ENCODE measurements around the gene DYRK1A.

DYRK1A gene

GRCh38 chr21:37531431-37531932 lies 164.9 kb downstream of the DYRK1A start:
- DNase-seq (ENCODE audit: low read depth) = no peak
- no peak for TF ChIP-seq CTCF (IDR thresholded peaks at IDR 0.05; ENCODE audit: insufficient read depth, low read depth, low read length, missing control alignments)
- H3K4me3 ChIP-seq (ENCODE audit: low read depth, low read length) = no peak overlapping the region

- peak; percentile 68 for DNase-seq (ENCODE audit: low read depth)
- TF ChIP-seq CTCF (IDR thresholded peaks at IDR 0.05; ENCODE audit: insufficient read depth, low read depth, low read length, missing control alignments) = peak; percentile 34
- H3K4me3 ChIP-seq (ENCODE audit: low read depth, low read length) = no peak overlapping the region
Observed at GRCh38 chr21:37532868-37533780, 166.6 kb downstream of the DYRK1A start.

GRCh38 chr21:37534431-37534830 lies 167.9 kb downstream of the DYRK1A start:
- no peak for TF ChIP-seq CTCF (IDR thresholded peaks at IDR 0.05; ENCODE audit: insufficient read depth, low read depth, low read length, missing control alignments)

GRCh38 chr21:37535130-37535529 lies 168.6 kb downstream of the DYRK1A start:
- DNase-seq (ENCODE audit: low read depth) = no peak
- TF ChIP-seq CTCF (IDR thresholded peaks at IDR 0.05; ENCODE audit: insufficient read depth, low read depth, low read length, missing control alignments) = no peak
- H3K4me3 ChIP-seq (ENCODE audit: low read depth, low read length) = no peak overlapping the region

More at GRCh38 chr21:37534431-37534830, 167.9 kb downstream of the DYRK1A start:
- H3K4me3 ChIP-seq (ENCODE audit: low read depth, low read length) = no peak overlapping the region
- DNase-seq (ENCODE audit: low read depth) = no peak

- no peak for DNase-seq (ENCODE audit: low read depth)
Observed at GRCh38 chr21:37535672-37536071, 169.1 kb downstream of the DYRK1A start.

GRCh38 chr21:37536616-37537278 lies 170.2 kb downstream of the DYRK1A start:
- DNase-seq (ENCODE audit: low read depth) = no peak
- no peak overlapping the region for H3K4me3 ChIP-seq (ENCODE audit: low read depth, low read length)
- TF ChIP-seq CTCF (IDR thresholded peaks at IDR 0.05; ENCODE audit: insufficient read depth, low read depth, low read length, missing control alignments) = no peak

More at GRCh38 chr21:37535672-37536071, 169.1 kb downstream of the DYRK1A start:
- no peak overlapping the region for H3K4me3 ChIP-seq (ENCODE audit: low read depth, low read length)
- no peak for TF ChIP-seq CTCF (IDR thresholded peaks at IDR 0.05; ENCODE audit: insufficient read depth, low read depth, low read length, missing control alignments)

Data from GM12865 (cell line).